PC-9 (cell line): ENCODE data around the gene PDE11A.

ENCODE experiments used
- CTCF ChIP-seq: fragments of 200-600 bp; sonication (generic); conservative IDR thresholded peaks from 2 replicates; pipeline ENCODE4 v1.6.1; 2017; ENCODE audit warnings: mixed run types, antibody characterized with exemption, mild to moderate bottlenecking, moderate library complexity
- EZH2 ChIP-seq: fragments of 200-600 bp; sonication (generic); IDR thresholded peaks from 2 replicates; pipeline ENCODE4 v1.8.0; 2017; ENCODE audit warnings: antibody characterized with exemption, low read depth

GRCh38 chr2:177741866-177742265 lies 330.7 kb downstream of the PDE11A start:
- no peak for TF ChIP-seq CTCF
- no peak for TF ChIP-seq EZH2
